Lower lobe of right lung (tissue), 2 donors: Measurements from ENCODE around the gene SLC6A18. TPM values are rescaled to one million over a fixed set of nuclear protein-coding genes. Genes with fewer than 3 reads are reported as not detected.
A peak's percentile ranks its signal among the peaks of the same experiment; 100 is the strongest.

Source experiments
- ATAC-seq, 2 donors: fragments of 200-7000 bp; cut with Tn5 transposase; one replicate each; pipeline ENCODE4 v1.9.1; 2020 to 2022; ENCODE audit warnings: mild to moderate bottlenecking in 2 of 2, moderate library complexity in 2 of 2
- DNase-seq: peaks from one replicate; pipeline ENCODE4 v3.0.0-alpha.2; 2020
- H3K27ac ChIP-seq: fragments of 200-600 bp; one replicate; pipeline ENCODE4 v1.8.0; 2022
- H3K27me3 ChIP-seq: fragments of 200-600 bp; one replicate; pipeline ENCODE4 v1.8.0; 2022; ENCODE audit warnings: low read depth
- H3K36me3 ChIP-seq: fragments of 200-600 bp; one replicate; pipeline ENCODE4 v1.8.0; 2022; ENCODE audit warnings: mild to moderate bottlenecking
- H3K4me1 ChIP-seq: fragments of 200-600 bp; one replicate; pipeline ENCODE4 v1.8.0; 2022
- H3K4me3 ChIP-seq: fragments of 200-600 bp; one replicate; pipeline ENCODE4 v1.8.0; 2022; ENCODE audit warnings: mild to moderate bottlenecking
- H3K9me3 ChIP-seq: fragments of 200-600 bp; one replicate; pipeline ENCODE4 v1.8.0; 2022
- CTCF ChIP-seq: fragments of 200-600 bp; IDR thresholded peaks from one replicate; pipeline ENCODE4 v1.8.0; 2022; ENCODE audit warnings: antibody characterized with exemption, mild to moderate bottlenecking
- intact Hi-C: fragments of 100-400 bp; cut with DNase I; formaldehyde crosslinking; loops from one replicate; pipeline ENCODE4 v1.11.0; 2022
- total RNA-seq: library from RNA; stranded (reverse); fragmentation: NEBNext Ultra II Directional; extraction: Animal tissue kit (Norgen Biotek cat#: 25700); gene quantifications from one replicate; pipeline ENCODE4 v1.2.1, GENCODE V29; 2021
- donor health status: DM: no; HTN: yes; CAD: no; lungs with severe emphysema.

SLC6A18 gene
- total RNA-seq, 1 donor from 2014 or later = not detected

- H3K27ac ChIP-seq = no peak overlapping the region
- DNase-seq = no peak
- intact Hi-C loops = no loop called here
These were observed 45.8 kb upstream of the SLC6A18 start for GRCh38 chr5:1179383-1179715.

GRCh38 chr5:1180096-1180495, 45.1 kb upstream of the SLC6A18 start:
- no peak for TF ChIP-seq CTCF
- ATAC-seq (no peak), DNase-seq (peak; percentile 43)
- no peak overlapping the region for H3K4me3 ChIP-seq
- H3K36me3 ChIP-seq = no peaks in the 10 kb centered on the region
- intact Hi-C loops = no loop called here
- no peaks in the 10 kb centered on the region for H3K9me3 ChIP-seq
- no peaks in the 10 kb centered on the region for H3K4me1 ChIP-seq
- peaks cover 6% of the 10 kb centered on the region for H3K27me3 ChIP-seq
- H3K27ac ChIP-seq = no peak overlapping the region

More at GRCh38 chr5:1179383-1179715, 45.8 kb upstream of the SLC6A18 start:
- Histone ChIP-seq H3K27me3 (peaks cover 6% of the 10 kb centered on the region), H3K4me3 (no peak overlapping the region), H3K4me1 (no peaks in the 10 kb centered on the region), H3K9me3 (no peaks in the 10 kb centered on the region), H3K36me3 (no peaks in the 10 kb centered on the region)
- ATAC-seq = no peak
- TF ChIP-seq CTCF = no peak

- Histone ChIP-seq H3K27me3 (peaks cover 6% of the 10 kb centered on the region), H3K9me3 (no peaks in the 10 kb centered on the region), H3K4me3 (no peak overlapping the region), H3K27ac (no peak overlapping the region), H3K36me3 (no peaks in the 10 kb centered on the region), H3K4me1 (peaks cover 7% of the 10 kb centered on the region)
- intact Hi-C loops = no loop called here
- no peak for TF ChIP-seq CTCF
- ATAC-seq = no peak
- peak; percentile 29 for DNase-seq
These were observed 44.3 kb upstream of the SLC6A18 start for GRCh38 chr5:1180841-1181271.

- ATAC-seq = no peak
These were observed 43.5 kb upstream of the SLC6A18 start for GRCh38 chr5:1181451-1182359.

DNA sequence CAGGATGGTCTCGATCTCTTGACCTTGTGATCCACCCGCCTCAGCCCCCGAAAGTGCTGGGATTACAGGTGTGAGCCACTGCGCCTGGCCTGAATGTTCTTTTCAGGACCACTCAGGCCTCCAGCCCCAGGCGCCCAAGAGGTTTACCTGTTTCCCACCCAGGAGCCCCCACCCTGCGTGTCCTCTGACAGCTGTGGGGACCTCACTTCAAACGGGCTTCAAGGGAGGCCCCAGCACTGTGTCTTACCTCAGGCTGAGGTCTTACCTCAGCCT, 42.9 kb upstream of the SLC6A18 start:
- intact Hi-C loops = no loop called here
- Histone ChIP-seq H3K27me3 (peaks cover 12% of the 10 kb centered on the region), H3K36me3 (no peaks in the 10 kb centered on the region), H3K9me3 (no peaks in the 10 kb centered on the region), H3K27ac (no peak overlapping the region), H3K4me3 (no peak overlapping the region), H3K4me1 (peaks cover 13% of the 10 kb centered on the region)
- no peak for DNase-seq
- TF ChIP-seq CTCF = no peak
- ATAC-seq = no peak

More at GRCh38 chr5:1181451-1182359, 43.5 kb upstream of the SLC6A18 start:
- Histone ChIP-seq H3K9me3 (no peaks in the 10 kb centered on the region), H3K4me1 (peaks cover 13% of the 10 kb centered on the region), H3K27me3 (peaks cover 8% of the 10 kb centered on the region), H3K27ac (no peak overlapping the region), H3K4me3 (no peak overlapping the region), H3K36me3 (no peaks in the 10 kb centered on the region)
- no peak for TF ChIP-seq CTCF
- intact Hi-C loops = no loop called here
- DNase-seq = peak; percentile 24
